CD4-positive, alpha-beta T cell treated with Interleukin-4 for 4 hours (primary cell): ENCODE data around the gene TRIM34.

Experiments used
- DNase-seq: peaks from one replicate; pipeline ENCODE4 v3.0.0-alpha.2; 2020

TRIM34 gene

GRCh38 chr11:5686426-5686825, 61.6 kb downstream of the TRIM34 start:
- no peak for DNase-seq

GRCh38 chr11:5688482-5688881, 63.7 kb downstream of the TRIM34 start:
- no peak for DNase-seq

GRCh38 chr11:5689551-5689983, 64.8 kb downstream of the TRIM34 start, which contains the start of gene TRIM22:
Gene TRIM22, plus strand, starts transcription at chr11:5689790. Its CDS starts 6,443 bp downstream, at chr11:5696233.
- DNase-seq = peak; percentile 82

DNA sequence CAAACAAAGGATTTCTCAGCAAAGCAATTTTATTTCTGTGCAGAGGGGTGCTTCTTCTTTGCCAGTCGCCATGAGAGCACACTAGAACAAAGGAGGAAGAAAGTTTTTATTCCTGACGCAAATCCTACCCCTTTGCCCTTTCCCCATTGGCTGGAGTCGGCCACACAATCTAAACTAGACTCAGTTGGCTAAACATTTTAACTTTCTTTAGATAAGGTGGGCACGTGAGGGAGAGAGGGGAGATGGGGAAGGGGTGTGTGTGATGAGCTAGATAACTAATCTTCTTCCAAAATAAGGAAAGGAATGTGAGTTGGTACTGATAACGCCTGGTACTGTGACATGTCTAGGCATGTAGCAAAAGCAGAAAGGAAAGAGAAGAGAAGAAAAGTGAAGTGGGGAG, 65.4 kb downstream of the TRIM34 start:
- DNase-seq = no peak

DNA sequence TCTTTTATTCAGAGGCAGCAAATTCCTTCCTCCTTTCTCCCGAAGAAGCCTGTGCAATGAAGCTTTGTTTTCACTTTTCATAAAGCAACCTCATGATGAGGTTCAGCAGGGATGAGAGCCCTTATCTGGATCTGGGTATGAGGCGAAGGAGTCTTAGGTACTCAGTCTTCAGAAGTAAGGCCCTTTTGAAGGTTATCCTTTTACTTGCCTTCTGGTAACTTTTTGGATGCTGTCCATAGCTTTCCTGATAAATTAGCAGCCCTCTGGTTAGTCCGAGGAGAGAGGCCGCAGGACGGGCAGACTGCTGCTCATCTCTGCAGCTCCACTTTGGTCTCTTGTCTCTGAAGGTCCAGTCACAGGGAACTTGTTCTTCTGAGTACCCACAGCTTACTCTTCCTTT, 65.9 kb downstream of the TRIM34 start:
- DNase-seq = no peak

DNA sequence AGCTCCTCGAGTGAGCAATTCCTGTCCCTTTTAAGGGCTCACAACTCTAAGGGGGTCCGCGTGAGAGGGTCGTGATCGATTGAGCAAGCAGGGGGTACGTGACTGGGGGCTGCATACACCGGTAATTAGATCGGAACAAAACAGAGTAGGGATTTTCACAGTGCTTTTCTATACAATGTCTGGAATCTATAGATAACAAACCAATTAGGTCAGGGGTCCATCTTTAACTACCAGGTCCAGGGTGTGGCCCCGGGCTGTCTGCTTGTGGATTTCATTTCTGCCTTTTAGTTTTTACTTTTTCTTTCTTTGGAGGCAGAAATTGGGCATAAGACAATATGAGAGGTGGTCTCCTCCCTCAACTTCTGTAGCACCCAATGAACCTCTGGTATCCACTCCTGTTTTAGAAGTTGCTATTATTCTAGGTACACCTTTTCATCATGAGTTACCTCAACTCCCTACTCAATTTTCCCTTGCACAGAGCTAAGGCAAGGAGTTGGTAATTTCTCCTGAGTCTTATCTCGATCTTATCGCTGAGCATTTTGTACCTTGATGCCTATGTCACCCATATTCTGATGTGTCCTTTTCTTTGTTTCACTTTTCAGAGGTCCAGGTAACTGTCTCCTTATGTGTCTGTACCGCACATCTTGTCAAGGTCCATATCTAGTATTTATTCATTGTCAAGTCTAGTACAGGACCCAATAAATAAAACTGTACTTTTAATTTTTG, 66.6 kb downstream of the TRIM34 start:
- DNase-seq = peak; percentile 10

- peak; percentile 30 for DNase-seq
Observed at GRCh38 chr11:5691964-5692361, 67.2 kb downstream of the TRIM34 start.
